Activated CD8-positive, alpha-beta T cell treated with anti-CD3 and anti-CD28 coated beads for 36 hours (primary cell): ENCODE results near the gene PSRC1. TPM values are rescaled to one million over a fixed set of nuclear protein-coding genes. Genes with fewer than 3 reads are reported as not detected.
"Not testable (repeated sequence)": the region's sequence is repeated elsewhere in the genome, so short reads cannot be mapped to it uniquely, and the experiment has no call there.

ENCODE experiments used
- ATAC-seq: fragments of 200-7000 bp; cut with Tn5 transposase; one replicate; pipeline ENCODE4 v1.10.0; 2021; ENCODE audit warnings: mild to moderate bottlenecking, moderate library complexity
- CTCF ChIA-PET: fragments of 350-600 bp; sonication (Branson Sonifier 250); formaldehyde crosslinking; loops from one replicate; lab custom pipeline; 2021; ENCODE audit warnings: antibody characterized with exemption; lab: Charles Lee
- POLR2A ChIA-PET: fragments of 350-600 bp; sonication (Branson Sonifier 250); formaldehyde crosslinking; loops from one replicate; lab custom pipeline; 2021; ENCODE audit warnings: antibody characterized with exemption; lab: Charles Lee
- DNase-seq: peaks from one replicate; pipeline ENCODE4 v3.0.0-alpha.2; 2020
- H3K27ac Mint-ChIP-seq: one replicate; pipeline ENCODE4 v1.8.0; 2021; ENCODE audit warnings: mild to moderate bottlenecking, mixed read lengths
- H3K27me3 Mint-ChIP-seq: one replicate; pipeline ENCODE4 v1.8.0; 2021; ENCODE audit warnings: mixed read lengths
- H3K36me3 Mint-ChIP-seq: one replicate; pipeline ENCODE4 v1.8.0; 2021; ENCODE audit warnings: low read depth, mixed read lengths
- H3K4me1 Mint-ChIP-seq: one replicate; pipeline ENCODE4 v1.8.0; 2021; ENCODE audit warnings: low read depth, mixed read lengths
- H3K4me3 Mint-ChIP-seq: one replicate; pipeline ENCODE4 v1.8.0; 2021; ENCODE audit warnings: mild to moderate bottlenecking, moderate library complexity, mixed read lengths
- H3K9me3 Mint-ChIP-seq: one replicate; pipeline ENCODE4 v1.8.0; 2021; ENCODE audit warnings: mixed read lengths
- CTCF ChIP-seq: fragments of 200-600 bp; IDR thresholded peaks from one replicate; pipeline ENCODE4 v1.8.0; 2022; ENCODE audit warnings: antibody characterized with exemption, mild to moderate bottlenecking
- intact Hi-C: fragments of 100-400 bp; cut with micrococcal nuclease; formaldehyde crosslinking; loops from one replicate; pipeline ENCODE4 v1.10.0; 2022
- total RNA-seq, 2 experiments: library from RNA; stranded (reverse); gene quantifications; one replicate each; pipeline ENCODE4 v1.2.3, GENCODE V29; 2021

Gene PSRC1
- total RNA-seq, 2 experiments from 2014 or later = 12.9 to 14.0 TPM

DNA sequence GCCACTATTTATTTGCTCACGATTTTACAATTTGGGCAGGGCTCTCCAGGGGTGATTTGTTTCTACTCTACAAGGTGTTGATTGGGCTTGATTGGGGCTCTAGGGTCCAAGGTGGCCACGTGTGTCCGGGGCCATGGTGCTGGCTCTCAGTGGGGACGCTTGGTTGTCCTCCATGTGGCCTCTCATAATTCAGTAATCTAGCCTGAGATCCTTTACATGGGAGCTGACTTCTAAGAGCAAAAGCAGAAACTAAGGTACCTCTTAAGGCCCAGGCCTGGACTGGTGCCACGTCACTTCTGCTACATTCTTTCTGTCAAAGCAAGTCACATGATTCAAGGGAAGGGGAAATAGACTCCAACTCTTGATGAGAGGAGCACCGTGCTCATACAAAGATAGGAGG is 8.1 kb upstream of the PSRC1 start:
- DNase-seq = no peak
- H3K27ac Mint-ChIP-seq = no peak overlapping the region
- POLR2A ChIA-PET = no interaction called here

GRCh38 chr1:109290137-109290536 is 7.2 kb upstream of the PSRC1 start:
- H3K4me3 Mint-ChIP-seq = no peak overlapping the region
- no peaks in the 10 kb centered on the region for H3K36me3 Mint-ChIP-seq
- no peak for DNase-seq
- H3K27ac Mint-ChIP-seq = no peak overlapping the region
- CTCF ChIA-PET = no interaction called here
- no peaks in the 10 kb centered on the region for H3K4me1 Mint-ChIP-seq
- ATAC-seq = no peak
- intact Hi-C loops = no loop called here
- TF ChIP-seq CTCF = no peak
- H3K27me3 Mint-ChIP-seq = no peaks in the 10 kb centered on the region
- POLR2A ChIA-PET = no interaction called here
- H3K9me3 Mint-ChIP-seq = no peaks in the 10 kb centered on the region

More for the DNA sequence above, 8.1 kb upstream of the PSRC1 start:
- Mint-ChIP-seq H3K36me3 (no peaks in the 10 kb centered on the region), H3K9me3 (no peaks in the 10 kb centered on the region), H3K27me3 (peaks cover 3% of the 10 kb centered on the region), H3K4me3 (no peak overlapping the region), H3K4me1 (no peaks in the 10 kb centered on the region)
- TF ChIP-seq CTCF = no peak
- no peak for ATAC-seq
- intact Hi-C loops = no loop called here
- CTCF ChIA-PET = interaction anchor here (1.0 kb wide), 1 partner anchor 108 kb away, joined by 3 read pairs; no protein-coding TSS in a partner anchor

DNA sequence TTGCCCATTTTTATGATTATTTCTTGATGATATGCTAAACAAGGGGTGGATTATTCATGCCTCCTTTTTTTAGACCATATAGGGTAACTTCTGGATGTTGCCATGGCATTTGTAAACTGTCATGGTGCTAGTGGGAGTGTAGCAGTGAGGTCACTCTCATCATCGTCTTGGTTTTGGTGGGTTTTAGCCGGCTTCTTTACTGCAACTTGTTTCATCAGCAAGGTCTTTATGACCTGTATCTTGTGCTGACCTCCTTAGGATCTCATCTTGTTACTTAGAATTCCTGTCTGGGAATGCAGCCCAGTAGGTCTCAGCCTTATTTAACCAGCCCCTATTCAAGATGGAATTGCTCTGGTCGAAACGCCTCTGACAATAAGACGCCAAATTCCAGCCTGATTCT is 3.8 kb upstream of the PSRC1 start:
- H3K27me3 Mint-ChIP-seq, DNase-seq, H3K27ac Mint-ChIP-seq, H3K36me3 Mint-ChIP-seq, ATAC-seq, POLR2A ChIA-PET, CTCF ChIA-PET, H3K4me3 Mint-ChIP-seq, H3K9me3 Mint-ChIP-seq, intact Hi-C loops: not testable (repeated sequence)
- H3K4me1 Mint-ChIP-seq = peaks cover 11% of the 10 kb centered on the region

DNA sequence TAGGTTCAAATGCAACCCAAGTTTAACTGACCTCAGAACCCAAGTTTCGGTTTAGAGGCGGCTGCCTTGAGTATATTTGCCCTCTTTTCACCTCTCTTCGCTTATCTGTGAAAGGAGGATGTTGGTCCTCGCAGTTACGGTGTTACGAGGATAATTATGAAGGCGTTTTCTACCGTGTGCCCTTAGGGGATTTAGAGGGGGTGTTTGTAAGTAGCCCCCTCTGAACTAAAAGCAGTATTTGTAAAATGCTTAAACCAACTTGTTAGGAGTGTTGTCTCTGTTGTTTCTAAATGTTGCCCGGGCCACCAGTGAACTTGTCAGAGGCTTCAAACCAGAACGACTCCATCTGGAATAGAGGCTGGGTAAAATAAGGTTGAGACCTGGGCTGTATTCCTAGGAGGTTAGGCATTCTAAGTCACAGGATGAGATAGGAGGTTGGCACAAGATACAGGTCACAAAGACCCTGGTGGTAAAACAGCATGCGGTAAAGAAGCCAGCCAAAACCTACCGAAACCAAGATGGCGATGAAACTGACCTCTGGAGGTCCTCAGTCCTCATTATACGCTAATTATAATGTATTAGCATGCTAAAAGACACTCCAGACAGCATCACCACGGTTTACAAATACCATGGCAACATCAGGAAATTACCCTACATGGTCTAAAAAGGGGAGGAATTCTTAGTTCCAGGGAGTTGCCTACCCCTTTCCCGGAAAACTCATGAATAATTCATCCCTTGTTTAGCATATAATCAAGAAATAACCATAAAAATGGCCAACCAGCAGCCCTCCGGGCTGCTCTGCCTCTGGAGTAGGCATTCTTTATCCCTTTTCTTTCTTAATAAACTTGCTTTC is 1.0 kb upstream of the PSRC1 start:
- no peak for TF ChIP-seq CTCF
- Mint-ChIP-seq H3K4me1 (peaks cover 11% of the 10 kb centered on the region), H3K27me3 (no peaks in the 10 kb centered on the region), H3K4me3 (peak overlapping the region; percentile 79), H3K27ac (peak overlapping the region; percentile 90), H3K36me3 (no peaks in the 10 kb centered on the region), H3K9me3 (no peaks in the 10 kb centered on the region)
- ChIA-PET POLR2A (interaction anchor here (0.8 to 1.6 kb wide), 2 partner anchors 11 to 22 kb away, joined by 3 read pairs; partner anchors contain the start of gene MYBPHL), CTCF (interaction anchor here (0.8 to 3.3 kb wide), 3 partner anchors 116 to 248 kb away, joined by 3 to 52 read pairs (median 9); partner anchors contain the start of gene SORT1)
- DNase-seq (no peak), ATAC-seq (peak; percentile 28)
- intact Hi-C loops = no loop called here

GRCh38 chr1:109282497-109282951 is 421 bp downstream of the PSRC1 start:
- POLR2A ChIA-PET = interaction anchor here (1.1 to 1.6 kb wide), 3 partner anchors 24 to 182 kb away, joined by 3 to 5 read pairs (median 3); partner anchors contain the start of genes MYBPHL and SORT1
- peaks cover 11% of the 10 kb centered on the region for H3K4me1 Mint-ChIP-seq
- no peak for ATAC-seq
- H3K9me3 Mint-ChIP-seq = no peaks in the 10 kb centered on the region
- no peak overlapping the region for H3K27ac Mint-ChIP-seq
- H3K36me3 Mint-ChIP-seq = no peaks in the 10 kb centered on the region
- H3K4me3 Mint-ChIP-seq = peak overlapping the region; percentile 79
- intact Hi-C loops = no loop called here
- CTCF ChIA-PET = interaction anchor here (0.8 to 3.3 kb wide), 12 partner anchors 11 to 250 kb away, joined by 3 to 52 read pairs (median 5); partner anchors contain the start of genes CYB561D1 and SORT1
- no peaks in the 10 kb centered on the region for H3K27me3 Mint-ChIP-seq
- TF ChIP-seq CTCF = no peak
- no peak for DNase-seq
